Measurements from ENCODE around the gene SYDE1.
A peak's percentile ranks its signal among the peaks of the same experiment; 100 is the strongest.
"Not testable (repeated sequence)": the region's sequence is repeated elsewhere in the genome, so short reads cannot be mapped to it uniquely, and the experiment has no call there.

SYDE1 gene, protein sequence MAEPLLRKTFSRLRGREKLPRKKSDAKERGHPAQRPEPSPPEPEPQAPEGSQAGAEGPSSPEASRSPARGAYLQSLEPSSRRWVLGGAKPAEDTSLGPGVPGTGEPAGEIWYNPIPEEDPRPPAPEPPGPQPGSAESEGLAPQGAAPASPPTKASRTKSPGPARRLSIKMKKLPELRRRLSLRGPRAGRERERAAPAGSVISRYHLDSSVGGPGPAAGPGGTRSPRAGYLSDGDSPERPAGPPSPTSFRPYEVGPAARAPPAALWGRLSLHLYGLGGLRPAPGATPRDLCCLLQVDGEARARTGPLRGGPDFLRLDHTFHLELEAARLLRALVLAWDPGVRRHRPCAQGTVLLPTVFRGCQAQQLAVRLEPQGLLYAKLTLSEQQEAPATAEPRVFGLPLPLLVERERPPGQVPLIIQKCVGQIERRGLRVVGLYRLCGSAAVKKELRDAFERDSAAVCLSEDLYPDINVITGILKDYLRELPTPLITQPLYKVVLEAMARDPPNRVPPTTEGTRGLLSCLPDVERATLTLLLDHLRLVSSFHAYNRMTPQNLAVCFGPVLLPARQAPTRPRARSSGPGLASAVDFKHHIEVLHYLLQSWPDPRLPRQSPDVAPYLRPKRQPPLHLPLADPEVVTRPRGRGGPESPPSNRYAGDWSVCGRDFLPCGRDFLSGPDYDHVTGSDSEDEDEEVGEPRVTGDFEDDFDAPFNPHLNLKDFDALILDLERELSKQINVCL

DNA sequence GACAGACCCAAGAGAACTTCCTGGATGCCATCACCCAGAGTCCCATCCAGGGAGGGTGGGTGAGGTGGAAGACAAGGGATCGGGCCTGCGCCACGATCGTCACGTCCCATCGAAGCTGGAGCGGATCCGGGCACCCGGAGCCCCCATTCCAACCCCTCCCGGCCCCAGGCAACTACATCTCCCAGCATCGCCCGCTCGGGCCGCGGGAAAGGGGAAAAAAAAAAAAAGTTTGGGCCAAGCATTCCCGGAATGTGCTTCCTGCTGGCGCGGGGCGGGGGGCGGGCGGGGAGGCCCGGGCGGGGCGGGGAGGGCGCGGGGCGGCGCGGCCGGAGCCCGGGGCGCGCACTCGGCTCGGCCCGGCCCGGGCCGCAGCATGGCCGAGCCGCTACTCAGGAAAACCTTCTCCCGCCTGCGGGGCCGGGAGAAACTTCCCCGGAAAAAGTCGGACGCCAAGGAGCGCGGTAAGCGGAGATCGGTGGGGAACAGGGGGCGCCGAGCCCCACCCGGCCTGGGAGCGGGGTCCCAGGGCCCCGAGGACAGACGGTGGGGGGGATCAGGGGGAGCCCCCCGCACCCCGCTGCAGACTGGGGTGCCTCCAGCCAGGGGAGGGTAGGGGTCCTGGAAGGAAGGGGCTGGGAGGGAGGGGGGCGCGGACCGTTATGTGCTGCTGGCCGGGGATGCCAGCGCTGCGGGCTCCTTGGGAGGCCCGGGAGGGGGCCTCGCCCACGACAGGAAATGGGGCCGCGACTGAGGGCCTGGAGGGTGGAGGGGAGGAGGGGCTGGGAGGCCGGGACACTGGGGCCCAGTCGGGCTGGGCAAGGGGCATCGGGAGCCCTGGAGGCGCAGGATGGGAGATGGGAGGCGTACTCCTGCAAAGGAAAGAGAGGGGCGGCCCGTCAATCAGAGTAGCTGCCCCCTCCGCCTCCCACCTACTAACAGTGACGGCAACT is at the start of gene SYDE1:
TSS of gene SYDE1 (plus strand) at position 341 of the 950 bp plus-strand sequence. CDS start at position 374, 33 bp downstream.
- peak; percentile 57 for DNase-seq

DNA sequence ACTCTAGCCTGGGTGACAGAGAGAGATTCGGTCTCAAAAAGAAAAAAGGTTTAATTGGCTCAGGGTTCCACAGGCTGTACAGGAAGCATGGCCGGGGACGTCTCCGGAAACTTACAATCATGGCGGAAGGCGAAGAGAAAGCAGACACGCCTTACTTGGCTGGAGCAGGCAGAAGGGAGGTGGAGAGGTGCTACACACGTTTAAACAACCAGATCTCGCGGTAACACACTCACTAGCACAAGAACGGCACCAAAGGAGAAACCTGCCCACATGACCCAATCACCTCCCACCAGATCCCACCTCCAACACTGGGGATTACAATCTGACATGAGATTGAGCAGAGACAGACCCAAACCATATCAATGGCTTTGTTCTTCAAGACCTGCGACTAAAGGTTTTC is 45.2 kb upstream of the SYDE1 start:
- DNase-seq = no peak

DNA sequence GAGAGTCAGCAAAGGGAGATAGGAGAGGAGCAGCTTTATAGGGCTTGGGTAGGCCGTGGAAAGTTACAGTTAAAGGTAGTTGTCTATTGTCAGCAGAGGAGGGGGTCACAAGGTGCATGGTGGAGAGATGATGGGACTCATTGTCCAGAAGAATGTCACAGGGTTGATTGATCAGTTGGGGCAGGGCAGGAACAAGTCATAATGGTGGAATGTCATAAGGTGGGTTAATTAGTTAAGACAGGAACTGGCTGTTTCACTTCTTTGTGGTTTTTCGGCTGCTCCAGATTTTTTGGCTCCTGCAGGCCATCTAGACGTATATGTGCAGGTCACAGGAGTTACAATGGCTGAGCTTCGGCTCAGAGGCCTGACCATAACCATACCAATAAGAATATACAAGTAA is 36.8 kb upstream of the SYDE1 start:
- DNase-seq = not testable (repeated sequence)

DNA sequence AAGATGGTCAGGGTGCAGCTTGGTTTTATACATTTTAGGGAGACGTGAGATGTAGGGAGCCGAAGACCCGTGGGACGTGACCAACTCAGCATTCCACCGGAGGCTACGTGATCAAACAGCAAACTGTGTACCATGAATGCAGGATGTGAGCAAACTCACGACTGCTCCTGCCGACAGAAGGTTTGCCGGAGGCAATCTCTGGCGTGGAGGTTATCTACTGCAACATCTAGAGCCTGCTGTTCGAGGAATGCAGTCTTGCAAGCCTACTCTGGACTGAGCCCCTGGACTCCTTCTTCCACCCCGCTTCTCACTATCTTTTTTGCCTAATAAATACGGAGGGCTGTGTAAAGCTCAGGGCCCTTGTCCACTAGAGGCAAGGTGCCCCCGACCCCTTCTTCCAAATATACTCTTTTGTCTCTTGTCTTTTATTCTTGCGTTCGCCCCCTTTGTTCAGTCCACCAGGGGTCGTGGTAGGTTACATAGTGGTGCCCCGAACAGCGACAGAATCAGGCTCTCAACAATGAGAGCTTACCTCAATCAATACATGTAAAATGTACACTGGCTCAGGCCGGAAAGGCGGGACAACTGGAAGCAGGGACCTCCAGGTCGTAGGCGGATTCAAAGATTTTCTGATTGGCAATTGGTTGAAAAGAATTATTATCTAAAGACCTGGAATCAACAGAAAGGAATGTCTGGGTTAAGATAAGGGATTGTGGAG is 34.1 kb upstream of the SYDE1 start:
- DNase-seq = no peak

DNA sequence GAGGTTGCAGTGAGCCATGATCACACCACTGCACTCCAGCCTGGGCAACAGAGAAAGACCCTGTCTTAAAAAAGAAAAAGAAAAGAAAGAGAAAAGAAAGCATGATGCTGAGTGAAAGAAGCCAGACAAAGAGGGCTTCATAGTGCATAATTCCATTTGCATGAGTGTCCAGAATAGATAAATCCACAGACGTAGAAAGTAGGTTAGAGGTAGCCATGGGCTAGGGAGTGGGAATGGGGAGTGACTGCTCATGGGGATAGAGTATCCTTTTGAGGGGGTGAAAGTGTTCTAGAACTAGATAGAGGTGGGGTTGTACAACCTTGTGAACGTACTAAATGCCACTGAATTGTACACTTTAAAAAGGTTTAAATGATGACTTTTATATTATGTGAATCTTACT is 32.8 kb upstream of the SYDE1 start:
- DNase-seq = no peak

DNA sequence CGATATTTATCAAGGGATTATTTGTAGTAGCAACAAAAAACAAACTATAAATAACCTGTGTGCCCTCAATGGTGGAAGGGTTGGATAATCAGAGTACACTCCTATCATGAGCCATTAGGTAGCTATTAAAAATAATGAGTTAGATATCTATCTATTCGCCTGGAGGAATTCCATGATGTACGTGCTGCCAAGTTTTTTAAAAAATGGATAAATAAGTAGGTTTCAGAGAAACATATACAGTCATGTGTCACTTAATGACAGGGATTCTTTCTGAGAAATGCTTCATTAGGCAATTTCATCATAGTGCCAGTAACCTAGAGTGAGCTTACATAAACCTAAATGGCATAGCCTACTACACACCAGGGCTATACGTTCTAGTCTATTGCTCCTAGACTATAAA is 31.4 kb upstream of the SYDE1 start:
- no peak for DNase-seq

DNA sequence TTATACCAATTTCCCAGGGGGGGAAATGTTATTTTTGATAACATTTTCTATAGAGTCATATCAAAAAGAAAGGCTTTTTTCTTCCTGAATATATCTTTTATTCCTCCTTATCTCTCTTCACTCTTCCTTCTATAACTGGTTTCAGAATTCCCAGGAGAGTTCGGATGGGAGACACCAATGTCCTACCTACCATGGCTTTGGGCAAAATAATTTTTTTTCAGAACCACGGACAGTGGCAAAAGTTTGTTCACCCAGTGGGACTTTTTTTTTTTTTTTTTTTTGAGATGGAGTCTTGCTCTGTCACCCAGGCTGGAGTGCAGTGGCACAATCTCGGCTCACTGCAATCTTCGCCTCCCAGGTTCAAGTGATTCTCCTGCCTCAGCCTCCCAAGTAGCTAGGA is 27.2 kb upstream of the SYDE1 start:
- DNase-seq = not testable (repeated sequence)

DNA sequence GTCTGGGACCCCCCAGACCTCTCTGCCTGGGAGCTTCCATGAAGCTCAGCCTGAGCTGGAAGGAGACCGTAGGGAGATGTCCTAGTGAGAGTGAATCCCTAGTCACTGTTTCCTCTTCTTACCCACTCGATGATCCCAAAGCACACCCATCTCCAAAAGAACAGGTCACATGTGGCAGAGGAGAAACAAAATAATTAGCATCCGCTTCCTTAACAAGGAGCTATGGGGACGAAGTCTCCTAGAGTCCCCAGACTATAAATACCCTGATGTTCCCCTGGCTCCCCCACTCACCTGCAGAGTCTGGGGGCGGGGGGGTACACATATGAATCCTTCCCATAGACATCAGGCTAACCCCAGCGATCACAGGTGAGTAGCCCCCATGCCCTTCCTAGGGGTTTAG is 25.3 kb upstream of the SYDE1 start, which contains the start of gene OR1I1:
TSS of gene OR1I1 (plus strand) at position 301 of the 400 bp plus-strand sequence. CDS start 4,855 bp downstream, outside the sequence.
- DNase-seq = no peak

DNA sequence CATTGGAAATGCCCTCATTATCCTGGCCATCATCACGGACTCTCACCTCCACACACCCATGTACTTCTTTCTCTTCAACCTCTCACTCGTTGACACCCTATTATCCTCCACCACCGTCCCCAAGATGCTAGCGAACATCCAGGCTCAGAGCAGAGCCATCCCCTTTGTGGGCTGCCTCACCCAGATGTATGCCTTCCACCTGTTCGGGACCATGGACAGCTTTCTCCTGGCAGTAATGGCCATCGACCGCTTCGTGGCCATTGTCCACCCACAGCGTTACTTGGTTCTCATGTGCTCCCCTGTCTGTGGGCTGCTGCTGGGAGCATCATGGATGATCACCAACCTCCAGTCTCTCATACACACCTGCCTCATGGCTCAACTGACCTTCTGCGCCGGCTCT is 20.0 kb upstream of the SYDE1 start:
- no peak for DNase-seq

DNA sequence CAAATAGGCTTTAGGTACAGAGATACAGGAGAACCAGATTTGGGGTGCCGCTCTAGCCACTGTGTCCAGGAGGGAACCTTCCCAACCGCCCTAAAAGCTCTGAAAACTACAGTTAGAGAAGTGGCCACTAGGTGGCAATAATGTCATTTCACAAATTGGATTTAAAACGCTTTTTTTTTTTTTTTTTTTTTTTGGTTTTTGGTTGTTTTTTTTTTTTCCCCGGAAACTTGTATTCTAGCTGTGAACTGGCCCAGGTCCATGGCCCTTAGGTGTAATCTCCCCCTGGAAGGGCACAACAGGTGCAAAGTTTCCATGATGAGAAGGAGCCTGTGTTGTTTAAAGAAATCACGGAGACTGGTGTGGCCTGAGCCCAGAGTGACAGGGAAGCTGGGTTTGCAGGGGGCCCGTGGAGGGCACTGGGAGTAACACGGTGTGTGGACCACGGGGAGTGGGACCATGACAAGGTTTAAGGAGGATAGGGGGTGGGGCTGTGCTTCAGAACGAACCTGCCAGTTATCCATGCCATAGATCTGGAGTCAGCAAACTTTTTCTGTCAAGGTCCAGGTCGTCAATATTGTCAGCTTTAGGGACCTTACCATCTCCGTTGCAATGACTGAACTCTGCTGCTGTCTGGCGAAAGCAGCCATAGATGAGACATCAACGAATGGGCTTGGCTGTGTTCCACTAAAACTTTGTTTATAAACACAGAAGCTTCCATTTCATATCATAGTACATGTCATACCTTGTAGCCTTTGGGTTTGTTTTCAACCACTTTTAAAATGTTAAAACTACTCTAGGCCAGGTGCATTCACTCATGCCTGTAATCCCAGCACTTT is 15.1 kb upstream of the SYDE1 start:
- peak; percentile 59 for DNase-seq

DNA sequence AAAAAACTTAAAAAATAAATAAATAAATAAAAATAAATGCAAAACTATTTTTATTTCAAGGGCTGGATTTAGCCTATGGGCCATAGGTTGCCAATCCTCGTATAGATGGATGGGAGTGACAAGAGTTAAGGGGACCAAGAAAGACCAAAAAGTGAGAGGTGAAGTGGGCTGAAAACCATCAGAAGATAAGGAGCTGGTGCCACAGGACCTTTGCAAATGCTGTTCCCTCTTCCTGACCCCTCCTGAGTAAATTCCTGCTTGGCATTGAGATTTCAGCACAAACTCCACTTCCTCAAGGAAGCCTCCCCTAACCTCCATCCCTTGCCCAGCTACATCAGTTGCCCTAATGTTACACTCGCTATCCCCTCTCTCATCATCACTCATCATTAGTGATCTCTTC is 14.2 kb upstream of the SYDE1 start:
- no peak for DNase-seq

DNA sequence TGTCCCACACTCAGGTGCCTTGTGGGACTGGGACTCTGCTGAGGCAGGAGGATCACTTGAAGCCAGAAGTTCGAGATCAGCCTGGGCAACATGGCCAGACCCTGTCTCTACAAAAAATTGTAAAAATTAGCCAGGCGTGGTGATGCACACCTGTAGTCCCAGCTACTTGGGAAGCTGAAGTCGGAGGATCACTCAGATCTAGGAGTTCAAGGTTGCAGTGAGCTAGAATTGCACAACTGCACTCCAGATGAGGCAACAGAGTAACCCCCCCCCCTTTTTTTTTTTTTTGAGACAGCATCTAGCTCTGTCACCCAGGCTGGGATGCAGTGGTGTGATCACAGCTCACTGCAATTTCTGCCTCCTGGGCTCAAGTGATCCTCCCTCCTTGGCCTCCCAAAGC is 11.0 kb upstream of the SYDE1 start:
- no peak for DNase-seq

DNA sequence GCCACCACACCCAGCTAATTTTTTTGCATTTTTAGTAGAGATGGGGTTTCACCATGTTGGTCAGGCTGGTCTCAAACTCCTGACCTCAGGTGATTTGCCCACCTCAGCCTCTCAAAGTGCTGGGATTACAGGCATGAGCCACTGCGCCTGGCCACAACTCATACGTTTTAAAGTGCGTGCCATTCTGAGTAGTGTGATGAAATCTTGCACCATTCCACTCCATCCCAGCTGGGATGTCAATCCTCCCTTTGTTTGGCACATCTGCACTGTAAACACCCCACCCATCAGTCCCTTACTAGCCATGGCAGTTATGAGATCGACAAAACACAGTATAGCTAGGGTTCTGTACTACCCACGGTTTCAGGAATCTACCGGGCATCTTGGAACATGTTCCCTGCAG is 9.2 kb upstream of the SYDE1 start:
- not testable (repeated sequence) for DNase-seq

DNA sequence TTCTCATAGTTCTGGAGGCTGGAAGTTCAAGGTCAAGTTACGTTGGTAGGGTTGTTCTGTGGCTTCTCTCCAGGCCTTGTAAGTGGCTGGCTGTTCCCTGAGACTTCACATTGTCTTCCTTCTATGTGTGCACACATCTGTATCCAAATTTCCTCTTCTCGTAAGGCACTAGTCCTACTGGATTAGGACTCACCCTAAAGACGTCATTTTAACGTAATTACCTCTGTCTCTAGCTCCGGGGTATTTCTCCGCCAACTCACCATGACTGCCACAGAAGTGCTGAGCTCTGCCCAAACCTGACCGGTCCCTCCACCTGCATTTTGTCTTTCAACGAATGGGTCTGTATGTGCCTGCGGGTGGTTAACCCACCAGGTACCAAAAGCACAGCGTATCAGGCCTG is 8.7 kb upstream of the SYDE1 start:
- no peak for DNase-seq

DNA sequence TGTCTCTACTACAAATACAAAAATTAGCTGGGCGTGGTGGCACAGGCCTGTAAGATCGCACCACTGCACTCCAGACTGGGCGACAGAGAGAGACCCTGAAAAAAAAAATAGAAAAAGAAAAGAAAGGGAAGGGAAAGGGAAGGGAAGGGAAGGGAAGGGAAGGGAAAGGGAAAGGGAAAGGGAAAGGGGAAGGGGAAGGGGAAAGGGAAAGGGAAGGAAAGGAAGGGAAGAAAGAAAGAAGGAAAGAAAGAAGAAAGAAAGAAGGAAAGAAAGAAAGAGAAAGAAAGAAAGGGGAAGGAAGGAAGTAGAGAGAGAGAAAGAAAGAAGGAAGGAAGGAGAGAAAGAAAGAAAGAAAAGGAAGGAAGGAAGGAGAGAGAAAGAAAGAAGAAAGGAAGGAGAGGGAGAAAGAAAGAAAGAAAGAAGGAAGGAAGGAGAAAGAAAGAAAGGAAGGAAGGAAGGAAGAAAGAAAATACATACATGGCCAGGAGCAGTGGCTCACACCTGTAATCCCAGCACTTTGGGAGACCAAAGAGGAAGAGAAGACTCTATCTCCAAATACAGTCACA is 8.1 kb upstream of the SYDE1 start:
- no peak for DNase-seq

DNA sequence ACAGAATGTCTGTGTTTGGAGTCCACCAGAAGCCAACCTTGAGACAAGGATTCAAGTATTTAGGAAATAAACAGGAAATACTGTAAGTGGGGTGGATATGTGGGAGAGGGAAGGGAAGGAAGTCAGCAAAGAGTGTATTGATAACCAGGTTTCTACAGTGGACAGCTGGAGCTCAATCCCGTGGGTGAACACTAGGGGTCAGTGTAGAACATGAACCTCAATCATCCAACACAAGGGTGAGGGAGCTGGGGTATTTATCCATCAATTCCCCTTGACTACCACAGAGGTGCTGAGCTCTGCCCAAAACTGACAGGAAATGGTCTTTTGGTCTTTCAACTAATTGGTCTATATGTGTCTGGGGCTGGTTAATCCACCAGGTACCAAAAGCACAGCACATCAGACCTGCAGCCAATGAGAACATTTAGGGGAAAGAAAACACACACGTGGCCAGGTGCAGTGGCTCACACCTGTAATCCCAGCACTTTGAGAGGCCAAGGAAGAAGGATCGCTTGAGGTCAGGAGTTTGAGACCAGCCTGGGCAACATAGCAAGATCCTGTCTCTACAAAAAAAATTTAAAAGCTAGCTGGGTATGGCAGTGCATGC is 5.6 kb upstream of the SYDE1 start:
- no peak for DNase-seq

DNA sequence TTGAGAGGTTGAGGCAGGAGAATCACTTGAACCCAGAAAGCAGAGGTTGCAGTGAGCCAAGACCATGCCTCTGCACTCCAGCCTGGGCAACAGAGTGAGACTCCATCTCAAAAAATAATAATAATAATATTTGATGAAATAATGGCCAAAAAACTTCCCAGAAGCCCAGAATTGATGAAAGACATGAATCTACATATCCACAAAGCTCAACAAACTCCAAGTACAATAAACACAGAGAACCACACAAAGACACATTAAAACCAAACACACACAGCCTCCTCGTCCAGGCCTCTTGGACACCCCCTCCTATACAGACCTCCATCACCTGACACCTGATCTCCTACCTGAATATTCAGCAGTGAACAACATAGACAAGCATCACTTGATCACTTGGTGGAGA is 3.2 kb upstream of the SYDE1 start:
- DNase-seq = no peak

DNA sequence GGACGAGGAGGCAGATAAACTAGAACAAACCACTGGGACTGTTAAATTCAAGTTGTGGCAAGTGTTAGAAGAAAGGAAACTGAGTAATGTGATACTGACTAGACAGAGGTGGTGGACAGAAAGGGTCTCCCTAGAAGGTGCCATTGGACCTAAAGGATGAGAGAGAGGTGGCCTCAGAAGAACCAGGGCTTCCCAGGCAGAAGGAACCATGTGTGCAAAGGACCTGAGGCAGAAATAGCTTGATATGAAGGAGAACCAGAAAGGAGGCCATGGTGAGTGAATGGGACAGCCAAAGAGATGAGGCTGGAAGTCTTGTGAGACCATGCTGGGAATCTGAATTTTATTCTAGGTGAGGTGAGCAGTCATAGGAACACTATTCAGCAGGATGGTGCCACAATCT is 2.8 kb upstream of the SYDE1 start:
- no peak for DNase-seq

DNA sequence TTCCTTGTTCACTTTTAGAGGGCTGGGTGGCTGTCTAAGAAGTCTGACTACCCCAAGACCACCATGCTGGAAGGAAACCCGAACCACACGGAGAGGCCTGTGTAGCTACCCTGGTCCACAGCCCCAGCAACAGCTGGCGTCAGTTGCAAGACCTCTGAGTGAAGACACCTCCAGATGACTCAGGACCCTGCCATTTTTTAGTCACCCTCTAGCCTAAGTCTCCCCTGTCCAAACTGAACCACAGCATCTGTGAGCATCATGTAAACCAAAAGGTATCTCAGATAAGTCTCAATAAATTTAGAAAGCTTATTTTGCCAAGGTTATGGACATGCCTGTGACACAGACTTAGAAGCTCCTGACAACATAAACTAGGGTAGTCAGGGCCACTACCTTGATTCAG is 2.2 kb upstream of the SYDE1 start:
- DNase-seq = no peak

DNA sequence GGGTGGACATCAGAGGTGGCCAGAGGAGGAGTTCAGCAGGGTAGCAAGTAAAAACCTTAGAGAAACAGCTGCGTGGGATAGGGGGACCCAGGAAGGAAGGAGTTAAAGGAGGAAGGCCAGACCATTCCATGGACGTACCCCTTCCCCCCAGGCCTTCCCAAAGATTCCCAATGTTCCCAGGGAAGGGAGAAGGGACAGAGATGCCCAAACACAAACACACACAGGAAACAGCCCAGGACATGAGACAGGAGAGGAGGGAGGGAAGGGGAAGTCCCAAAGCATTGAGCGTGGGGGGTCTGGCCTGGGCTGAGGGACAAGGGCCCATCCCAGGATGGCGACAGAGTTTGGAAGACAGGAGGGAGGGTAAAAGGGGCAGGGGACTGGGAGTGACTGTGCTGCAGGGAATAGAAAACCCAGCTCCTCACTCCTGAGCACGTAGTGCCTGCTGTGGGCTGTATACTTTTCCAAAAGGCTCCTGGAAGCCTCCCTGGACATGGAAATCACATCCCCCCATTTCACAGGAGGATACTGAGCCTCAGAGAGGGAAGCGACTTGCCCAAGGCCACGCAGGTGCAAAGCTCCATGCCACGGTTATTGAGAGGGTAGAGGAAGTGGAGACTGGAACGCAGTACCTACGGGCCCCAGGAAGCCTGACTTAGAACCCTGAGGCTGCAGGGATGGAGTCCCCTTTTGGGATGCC is 1.1 kb downstream of the SYDE1 start:
- DNase-seq = no peak
